ENCODE data around the gene RBMS3.

RBMS3 gene

DNA sequence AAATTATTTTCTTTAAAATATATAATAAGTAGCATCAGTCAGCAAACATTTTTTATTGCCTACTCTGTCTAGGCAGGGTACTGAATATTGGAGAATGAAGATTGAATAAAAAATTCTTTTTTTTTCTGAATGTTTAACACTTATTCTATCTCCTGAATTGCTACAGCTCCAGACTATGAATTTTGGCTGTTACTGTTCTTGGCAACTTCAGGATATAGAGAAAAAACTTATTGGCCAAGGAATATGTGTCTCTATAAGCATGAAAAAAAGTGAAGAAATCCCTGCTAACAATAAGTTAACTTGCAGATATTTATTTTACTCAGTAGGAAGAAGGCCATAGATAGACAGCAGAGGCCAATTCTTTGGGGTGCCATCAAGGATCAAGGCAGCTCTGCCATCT lies 309.6 kb downstream of the RBMS3 start:
- DNase-seq = no peak

DNA sequence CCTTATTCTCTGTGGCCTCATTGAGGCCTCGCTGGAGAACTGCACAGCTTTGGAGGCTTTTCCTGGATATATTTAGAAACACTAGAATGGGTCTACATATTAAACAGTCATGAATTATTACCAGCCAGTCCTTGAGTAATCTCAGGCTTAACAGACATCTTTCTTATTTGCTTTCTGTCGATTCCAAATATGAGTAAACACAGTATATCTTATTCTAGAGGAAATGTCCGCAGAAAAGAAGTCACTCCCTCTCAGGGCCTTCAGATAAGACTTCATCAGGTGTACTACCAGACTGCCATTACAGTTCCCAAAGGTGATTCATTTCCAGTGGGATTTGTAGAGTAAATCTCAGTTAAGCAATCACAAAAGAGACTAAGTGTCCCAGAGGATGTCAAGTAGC lies 310.7 kb downstream of the RBMS3 start:
- DNase-seq = no peak

DNA sequence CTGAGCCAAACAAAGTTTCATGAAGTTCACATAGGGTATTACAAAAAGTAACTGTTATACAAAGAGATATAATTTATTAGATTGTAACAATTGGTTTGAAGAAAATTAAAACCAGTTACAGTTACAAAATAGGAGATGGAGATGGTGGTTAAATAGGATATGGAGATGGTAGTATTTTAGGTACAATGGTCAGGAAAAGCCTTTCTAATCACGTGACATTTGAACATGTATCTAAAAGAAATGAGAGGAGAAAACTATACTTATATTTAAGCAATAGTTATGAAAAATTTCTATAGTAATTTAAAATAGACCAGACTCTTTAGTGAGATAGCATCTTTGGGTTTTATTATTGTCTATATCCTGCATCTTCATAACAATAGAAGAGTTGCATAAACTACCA lies 312.9 kb downstream of the RBMS3 start:
- no peak for DNase-seq

DNA sequence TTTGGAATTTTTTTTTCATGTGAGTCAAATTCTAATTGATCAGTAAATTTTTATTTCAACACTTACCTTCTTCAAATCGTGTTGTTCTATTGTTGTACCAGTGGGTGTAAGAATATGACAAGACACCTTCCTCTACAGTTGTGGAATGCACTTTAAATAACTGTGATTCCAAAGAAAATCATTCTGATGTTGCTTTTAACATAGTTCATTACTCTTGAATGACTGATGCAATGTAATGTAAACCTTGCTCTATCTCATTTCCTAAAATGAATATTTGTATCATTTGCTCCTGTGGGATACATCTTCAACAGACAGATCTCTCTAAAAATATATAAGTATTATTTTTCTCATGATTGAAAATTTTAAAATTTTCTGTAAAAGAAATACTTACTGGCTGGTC lies 313.4 kb downstream of the RBMS3 start:
- DNase-seq = no peak

DNA sequence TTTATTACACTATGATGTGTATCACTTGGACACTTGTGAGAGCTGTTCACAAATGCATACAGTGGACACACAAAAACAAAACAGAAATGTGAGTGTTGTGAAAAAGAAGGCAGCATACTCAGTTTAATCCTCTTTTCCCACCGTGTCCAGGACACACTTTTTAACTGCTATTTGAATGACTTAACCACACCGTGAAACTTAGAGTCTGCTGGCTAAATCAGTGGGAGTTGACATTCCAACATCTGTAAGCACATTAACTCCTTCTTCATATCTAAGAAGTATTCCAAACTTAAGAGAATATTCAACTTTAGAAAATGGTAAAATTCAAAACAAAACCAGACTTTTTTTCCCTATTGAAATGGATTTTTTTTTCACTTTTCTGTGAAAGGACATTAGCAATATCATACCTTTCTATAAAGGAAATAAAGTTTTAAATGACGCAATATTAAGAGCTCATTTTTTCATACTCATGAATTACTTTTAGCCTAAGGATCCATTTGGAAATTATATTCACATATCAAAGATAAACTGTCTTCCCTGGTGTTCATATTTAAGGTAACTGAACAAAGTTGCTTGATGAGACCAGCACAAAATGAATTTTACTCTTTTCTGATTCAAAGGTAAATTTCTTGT lies 316.6 kb downstream of the RBMS3 start:
- no peak for DNase-seq

DNA sequence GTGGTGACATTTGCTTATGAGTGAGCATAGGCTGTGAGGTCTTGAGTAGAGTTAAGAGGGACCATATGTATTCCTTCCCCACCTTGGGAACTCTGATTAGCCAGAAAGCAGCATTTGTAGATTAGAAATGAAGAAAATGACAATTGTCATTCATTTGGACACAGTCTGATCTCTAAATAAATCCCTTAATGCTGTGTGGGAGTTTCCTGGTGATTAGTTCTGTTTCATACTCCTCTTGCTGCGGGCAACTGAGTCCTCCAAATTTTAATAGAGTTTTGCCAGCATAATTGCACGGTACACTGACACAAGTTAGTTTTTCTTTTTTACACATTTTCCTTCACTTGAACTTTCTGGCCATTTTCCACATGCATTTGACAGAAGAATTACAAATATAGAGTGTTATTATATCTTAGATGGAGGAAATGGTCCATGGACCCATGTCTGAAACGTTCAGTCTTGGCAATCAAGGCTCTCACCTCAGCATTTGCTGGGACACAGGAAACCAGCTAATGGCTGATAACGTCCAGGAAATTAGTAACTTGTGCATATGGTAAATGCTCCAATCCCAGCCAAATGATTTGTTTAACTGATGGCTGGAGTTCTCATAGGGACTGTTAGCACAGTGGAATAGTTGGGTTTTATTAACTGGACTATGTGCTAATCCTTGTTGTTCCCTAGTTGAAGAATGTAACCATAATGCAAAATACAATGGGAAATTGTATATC lies 321.2 kb downstream of the RBMS3 start:
- DNase-seq = no peak

DNA sequence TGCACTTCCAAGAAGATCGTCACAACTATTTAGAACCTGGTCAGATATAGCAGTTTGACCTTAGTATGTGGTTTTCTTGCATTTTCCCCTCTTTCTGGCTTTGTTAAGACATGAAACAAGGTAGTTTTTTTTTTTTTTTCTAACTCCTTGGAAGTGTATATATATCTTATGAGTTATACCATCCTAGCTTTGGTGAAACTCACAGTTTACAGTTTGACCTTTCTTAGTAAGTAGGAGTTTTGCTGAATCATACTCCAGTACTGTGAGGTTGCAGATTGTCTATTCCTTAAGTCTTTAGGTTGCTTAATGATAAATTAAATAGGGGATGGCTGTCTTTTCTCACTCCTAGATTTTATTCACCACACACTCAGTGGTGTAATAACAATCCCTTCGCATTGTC lies 325.0 kb downstream of the RBMS3 start:
- no peak for DNase-seq

DNA sequence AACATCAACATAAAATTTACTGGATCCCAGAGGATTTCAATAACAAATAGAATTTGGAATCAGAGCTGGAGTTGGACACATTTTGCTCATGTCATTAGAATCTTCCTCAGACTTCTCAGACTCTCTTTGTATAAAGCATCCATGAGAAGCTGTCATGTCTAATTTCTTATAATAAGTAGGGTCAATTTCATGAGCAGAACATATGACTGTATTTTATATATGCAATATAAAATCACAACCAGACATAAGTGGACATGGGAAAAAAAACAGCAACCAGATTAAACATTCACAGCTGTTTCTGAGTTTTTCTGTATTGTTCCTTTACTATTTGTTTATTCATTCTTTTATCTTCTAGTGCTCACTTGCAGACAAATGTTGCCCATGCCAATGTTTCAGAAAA lies 325.5 kb downstream of the RBMS3 start:
- DNase-seq = no peak

DNA sequence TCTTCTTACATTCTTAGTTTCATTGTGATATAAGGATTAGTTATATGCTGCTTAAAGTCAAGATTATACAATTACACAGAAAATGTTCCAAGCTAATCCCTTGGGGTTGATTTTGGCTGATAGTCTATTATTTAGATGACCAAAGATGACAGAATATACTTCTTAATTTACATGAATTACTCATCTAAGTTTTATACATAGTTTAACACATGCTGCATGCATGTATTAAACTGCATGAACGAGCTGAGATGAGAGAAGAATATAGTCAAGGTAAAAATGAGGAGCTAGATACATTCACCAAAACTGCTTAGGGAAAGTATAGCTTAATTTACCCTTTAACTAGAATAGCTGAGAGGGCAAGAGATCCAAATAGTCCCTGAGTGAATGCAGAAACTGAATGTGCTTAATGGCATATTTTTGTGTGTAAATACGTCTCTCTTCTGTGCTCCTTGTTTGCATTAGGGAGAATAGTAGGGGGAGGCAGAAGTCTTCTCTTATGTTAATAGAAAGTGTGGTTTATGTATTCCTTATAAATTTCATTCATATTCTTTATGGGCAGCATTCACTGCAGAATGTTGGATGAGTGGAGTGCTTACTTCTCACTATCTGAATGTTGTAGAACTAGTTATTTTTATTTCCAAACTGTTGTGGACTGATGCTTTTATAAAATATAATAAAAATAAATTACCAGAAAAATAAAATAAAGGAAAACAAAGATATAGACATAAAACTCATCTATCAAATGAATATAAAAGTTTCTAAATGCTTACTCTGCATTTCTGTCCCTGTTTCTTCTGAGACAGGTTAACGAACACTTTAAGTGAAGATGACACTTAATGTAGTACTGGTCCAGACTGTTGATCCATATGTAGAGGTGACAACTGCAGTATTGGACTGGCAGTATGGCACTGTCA lies 327.8 kb downstream of the RBMS3 start:
- no peak for DNase-seq

DNA sequence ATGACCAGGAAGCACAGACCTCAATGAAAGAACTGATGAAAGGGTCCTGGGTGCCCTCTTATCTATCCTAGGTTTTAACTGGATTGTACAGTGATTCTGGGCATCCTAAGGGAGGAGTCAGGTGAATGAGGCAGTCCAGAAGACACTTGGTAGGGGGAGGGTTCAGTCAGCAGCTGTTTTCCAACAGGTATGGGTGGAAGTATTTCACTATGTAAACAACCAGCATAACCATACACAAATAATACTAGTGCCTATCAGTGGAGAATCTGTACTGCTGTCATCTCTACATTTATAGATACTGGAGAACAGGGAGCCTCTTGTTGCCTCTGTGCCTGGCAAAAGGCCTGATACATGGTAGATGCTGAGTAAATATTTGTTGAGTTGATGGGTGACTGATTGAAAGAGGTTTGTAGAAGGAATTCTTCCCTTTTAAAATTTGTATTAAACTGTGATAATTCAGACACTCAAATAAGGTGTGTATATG lies 328.5 kb downstream of the RBMS3 start:
- DNase-seq = no peak

DNA sequence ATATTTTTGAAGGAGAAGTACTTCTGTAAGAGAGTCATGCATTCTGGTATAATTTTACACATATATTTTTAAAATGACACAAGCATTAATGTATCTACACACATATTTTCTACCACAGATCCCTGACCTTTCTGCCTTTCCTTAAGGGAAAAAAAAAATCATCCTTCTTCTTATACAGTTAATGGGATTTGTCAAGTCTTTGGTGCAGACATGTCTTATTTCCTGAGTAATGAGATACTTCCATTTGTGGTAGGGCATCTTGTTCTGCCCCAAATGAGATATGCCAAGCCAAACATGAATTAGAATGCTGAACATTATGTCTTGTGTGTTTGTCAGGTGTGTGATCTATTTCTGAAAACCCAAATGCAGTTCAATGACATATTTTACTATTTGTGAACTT lies 329.9 kb downstream of the RBMS3 start:
- DNase-seq = no peak

DNA sequence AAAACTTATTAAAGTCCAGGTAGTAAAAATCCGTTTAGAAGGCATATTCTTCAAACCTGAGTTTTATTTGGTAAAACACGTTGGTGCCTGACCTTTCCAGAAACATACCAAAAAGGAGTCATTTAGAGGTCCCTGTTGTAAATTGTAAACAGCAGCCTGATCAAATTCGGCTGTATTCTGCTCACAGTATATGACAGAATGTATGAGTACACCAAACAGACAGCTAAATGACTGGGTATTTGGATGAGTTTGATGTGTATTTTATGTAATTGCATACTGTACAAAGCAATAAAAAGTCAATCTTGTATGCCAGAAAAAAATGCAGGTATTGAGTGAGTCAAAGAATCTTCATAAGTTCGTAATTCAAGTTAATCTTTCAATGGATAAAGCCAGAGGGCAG lies 330.4 kb downstream of the RBMS3 start:
- DNase-seq = no peak

DNA sequence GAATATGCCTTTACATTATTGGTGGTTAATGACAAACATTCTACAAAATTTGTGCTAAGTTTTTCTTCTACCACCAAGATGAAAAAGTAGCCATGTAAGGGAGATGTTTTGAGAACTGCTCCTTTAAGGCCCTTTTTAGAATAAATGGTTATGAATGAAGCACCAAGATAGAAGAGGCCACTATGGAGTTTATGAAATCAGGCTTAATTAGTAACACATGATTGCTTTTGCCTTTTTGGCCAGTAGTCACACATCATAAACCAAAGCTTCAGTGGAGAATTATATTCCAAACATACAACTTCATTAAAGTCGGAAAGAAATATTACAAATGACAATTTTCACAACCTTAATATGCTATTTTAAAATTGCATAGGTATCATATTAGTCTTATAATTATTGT lies 331.7 kb downstream of the RBMS3 start:
- no peak for DNase-seq

DNA sequence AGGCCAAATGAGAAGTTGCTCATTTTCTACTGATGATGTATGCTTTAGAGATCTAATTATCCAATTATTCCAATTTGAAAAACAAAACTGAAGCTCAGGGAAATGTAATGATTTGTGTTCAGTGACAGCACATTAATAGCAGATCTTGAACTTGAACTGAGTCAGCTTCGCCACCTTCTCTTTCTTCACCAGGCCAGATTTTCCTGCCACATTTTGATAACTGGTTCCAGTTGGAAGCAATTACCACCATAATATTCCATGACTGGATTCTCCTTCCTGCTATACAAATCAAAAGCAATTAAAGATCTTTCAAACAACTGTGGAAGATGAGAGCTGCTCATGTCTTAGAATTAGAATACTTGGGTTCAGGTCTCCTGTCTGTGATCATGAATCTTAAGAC lies 334.1 kb downstream of the RBMS3 start:
- DNase-seq = no peak

DNA sequence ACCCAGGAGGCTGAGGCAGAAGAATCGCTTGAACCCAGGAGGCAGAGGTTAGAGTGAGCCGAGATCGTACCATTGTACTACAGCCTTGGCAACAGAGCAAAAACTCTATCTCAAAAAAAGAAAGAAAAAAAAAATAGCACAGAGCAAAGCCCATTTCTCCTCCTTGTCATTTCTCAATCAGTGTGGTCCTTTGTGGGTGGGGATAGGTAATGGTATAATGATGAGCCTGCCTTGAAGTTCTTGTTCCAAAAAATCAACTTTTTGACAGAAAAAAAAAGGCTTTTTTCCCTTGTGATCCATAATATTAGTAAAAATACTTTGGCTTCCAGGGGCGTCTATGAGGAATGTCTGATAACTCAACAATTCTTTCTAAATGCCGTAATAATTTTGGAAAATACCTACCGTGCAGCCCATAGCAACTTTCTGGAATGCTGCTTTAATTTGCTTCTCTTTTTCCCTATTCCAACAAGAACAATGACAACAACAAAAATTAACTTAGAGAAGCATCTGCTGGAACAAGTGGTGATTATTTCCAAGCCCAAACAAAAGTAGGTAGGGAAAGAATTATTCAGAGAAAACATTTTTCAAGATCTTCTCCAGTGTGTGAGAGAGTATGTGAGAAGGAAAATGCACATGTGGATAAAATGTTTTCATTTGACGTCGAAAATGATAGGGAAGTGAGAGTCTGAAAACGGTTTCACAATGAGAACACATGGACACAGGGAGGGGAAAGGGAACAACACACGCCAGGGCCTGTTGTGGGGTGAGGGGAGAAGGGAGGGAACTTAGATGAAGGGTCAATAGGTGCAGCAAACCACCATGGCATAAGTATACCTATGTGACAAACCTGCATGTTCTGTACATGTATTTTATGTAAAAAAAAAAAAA lies 337.8 kb downstream of the RBMS3 start:
- DNase-seq = no peak

DNA sequence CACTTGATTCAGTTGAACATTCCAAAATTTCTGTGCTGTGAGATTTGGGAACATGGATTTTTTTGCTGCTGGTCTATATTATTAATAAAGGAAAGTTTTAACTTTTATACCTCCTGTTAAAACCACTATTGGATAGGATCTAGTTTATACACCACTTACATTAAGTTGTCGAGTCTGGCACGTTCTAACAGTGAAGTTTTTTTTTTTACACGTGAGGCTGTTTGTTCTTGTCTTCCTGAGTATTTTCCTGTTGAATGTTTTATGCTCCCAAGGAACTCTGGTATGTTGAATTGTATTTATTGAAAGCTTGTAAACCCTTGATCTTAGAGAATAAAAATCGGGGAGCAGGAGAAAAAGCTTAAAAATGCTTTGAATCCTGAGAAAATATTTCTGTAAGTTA lies 338.8 kb downstream of the RBMS3 start:
- DNase-seq = no peak

DNA sequence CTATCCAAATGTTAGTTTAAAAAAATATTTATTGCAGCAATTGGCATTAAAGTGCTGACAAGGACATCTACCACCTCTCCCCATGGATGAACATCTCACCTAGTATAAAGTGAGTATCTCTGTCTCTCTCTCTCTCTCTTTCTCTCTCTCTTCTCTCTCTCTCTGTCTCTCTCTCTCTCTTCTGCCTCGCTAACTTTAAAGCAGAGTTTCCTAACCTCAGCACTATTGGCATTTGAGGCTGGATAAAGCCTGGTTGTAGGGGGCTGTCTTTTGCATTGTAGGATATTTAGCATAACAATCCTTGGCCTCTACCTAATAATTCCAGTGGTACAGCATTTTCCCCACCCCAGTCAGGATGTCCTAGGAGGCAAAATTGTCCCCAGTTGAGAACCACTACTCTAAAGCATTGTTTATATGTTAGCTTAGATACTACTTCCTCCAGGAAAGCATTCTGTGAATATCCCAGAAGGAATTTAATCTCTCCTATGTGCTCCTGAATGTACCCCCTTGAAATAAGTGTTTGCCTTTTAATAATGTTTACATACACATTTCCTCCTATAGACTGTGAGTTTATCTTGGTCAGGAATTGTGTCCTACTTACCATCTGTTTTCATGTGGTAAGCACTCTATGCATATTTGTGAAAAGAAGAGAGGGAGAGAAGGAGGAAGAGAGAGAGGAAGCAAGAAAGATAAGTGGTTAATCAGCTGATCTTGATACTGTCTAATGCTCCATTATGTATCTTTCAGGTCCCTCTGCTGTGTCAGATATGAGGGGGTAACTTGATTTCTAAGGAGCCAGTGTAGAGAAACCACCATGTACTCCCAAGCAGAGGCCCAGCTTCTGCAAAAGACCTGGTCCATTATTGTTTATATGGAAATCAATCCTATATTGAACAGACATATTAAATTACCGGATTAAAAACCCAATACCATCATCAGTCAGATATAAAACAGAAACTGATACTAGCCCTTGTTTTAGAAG lies 346.6 kb downstream of the RBMS3 start:
- no peak for DNase-seq

DNA sequence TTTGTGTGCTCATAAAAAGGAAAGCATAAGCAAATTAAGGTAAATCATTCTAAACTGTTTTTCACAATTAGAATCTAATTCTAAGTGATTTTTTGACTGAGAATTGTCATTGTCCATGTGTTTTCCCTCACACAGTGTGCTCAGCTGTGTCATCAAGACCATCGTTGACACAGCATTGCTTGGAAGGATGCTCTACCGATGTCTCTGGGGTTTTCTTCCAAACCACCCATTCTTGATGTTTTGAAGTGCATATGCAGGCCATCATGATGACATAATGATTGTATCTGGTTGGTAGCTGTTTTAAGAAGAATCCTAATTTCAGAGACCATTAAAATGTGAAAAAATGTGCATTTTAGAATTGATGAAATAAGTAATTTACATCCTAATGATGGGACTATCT lies 347.9 kb downstream of the RBMS3 start:
- no peak for DNase-seq

DNA sequence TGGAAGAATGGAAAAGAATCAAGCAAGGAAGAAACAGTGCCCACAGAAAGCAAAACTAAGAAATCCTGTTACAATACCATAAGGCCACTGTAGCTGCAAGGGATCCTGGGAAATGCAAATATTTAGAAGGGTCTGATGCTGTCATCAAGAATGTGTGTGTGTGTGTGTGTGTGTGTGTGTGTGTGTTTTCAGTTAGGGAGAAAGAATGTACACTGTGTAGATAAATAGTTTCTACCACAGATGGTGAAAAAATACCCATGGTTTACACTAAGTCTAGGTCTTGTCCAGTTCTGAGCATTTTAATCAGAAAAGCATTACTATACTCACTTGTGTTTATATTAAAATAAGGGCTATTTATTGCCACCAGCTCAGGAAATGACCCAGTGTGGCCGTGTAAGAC lies 355.0 kb downstream of the RBMS3 start:
- no peak for DNase-seq

DNA sequence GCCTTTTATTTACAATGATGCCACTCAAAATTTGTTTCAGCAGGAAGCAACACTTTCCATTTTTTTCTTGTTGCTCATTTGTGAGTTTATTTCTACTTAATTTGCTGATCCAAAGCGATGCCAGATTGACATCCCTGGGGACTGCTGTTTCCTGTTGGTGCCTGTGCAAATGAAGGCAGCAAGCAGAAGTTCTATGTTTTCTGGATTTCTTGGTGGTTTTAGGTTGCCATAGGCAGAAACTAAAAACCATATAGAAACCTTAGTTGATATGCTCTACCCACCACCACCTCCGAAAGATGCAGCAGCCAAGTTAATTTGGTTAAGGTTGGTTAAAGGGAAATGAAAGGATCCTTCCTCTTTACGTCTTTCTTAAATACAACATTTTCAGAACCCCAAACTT lies 356.2 kb downstream of the RBMS3 start:
- DNase-seq = no peak

DNA sequence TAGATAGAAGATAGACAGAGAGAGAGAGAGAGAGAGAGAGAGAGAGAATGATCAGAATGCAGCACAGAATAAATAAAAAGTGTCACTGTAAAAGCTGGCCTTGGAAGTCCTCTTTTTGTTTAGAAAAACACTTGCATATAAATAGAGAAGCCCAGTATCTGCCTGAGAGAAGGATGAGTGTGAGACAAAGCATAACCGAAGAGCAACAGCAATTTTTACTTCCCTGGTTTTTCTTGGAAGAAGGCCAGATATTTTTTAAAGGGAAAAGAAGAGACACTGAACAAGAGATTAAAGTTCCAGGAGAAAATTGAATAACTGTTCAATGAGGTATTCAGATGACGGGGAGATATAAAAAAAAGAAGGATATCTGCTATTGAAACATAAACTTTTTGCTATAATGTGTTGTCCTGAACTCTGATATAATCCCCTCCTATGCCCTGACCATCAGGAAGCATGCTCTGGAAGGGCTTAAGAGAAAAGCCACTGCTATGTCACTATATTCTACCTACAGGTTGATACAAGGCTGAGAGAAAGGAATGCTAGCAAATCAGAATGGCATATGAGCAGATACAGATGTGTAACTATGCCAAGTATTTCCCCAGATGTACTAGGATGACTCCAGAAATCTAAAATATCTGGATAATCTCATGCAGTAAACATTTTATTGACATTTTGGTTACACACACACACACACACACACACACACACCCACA lies 358.9 kb downstream of the RBMS3 start:
- DNase-seq = no peak
